H1 (cell line): ENCODE data around the gene KCTD21. TPM values are rescaled to one million over a fixed set of nuclear protein-coding genes. Genes with fewer than 3 reads are reported as not detected.

ENCODE experiments used
- BCL11A ChIP-seq, 2 experiments: IDR thresholded peaks; one replicate each; pipeline ENCODE4 v1.6.1; 2011; ENCODE audit warnings: low read depth in 2 of 2, low read length in 2 of 2, mild to moderate bottlenecking in 2 of 2
- HDAC6 ChIP-seq: IDR thresholded peaks from one replicate; pipeline ENCODE4 v1.7.1; 2012; ENCODE audit warnings: low read depth, mild to moderate bottlenecking, inconsistent platforms, low read length, moderate library complexity
- ZNF274 ChIP-seq: IDR thresholded peaks from 2 replicates; pipeline ENCODE4 v1.7.0; 2012; ENCODE audit warnings: low read length, borderline replicate concordance; ENCODE audit errors: extremely low read depth
- polyA plus RNA-seq, 7 experiments: library from polyadenylated mRNA; depleted of rRNA in 3 of 7; stranded (reverse) in 5 of 7; unstranded in 2 of 7; fragments of >200 nt in 5 of 7; fragments of 200-250 nt in 2 of 7; gene quantifications; 1 replicate in 5 of 7; 2 replicates in 1 of 7; 4 replicates in 1 of 7; pipeline versions ENCODE4 v1.2.1 to v1.2.3, GENCODE V29; 2011 to 2013; ENCODE audit warnings: missing spikeins in 2 of 7, mixed read lengths in 2 of 7
- total RNA-seq: library from RNA; stranded (reverse); fragmentation: NEBNext Ultra II Directional; extraction: Animal tissue kit (Norgen Biotek cat#: 25700); gene quantifications from 2 replicates; pipeline ENCODE4 v1.2.1, GENCODE V29; 2021
- TF ChIP-seq, protein P1 (sequence below): IDR thresholded peaks from 2 replicates; pipeline ENCODE4 v1.6.1; 2012; ENCODE audit warnings: low read length, inconsistent platforms

The KCTD21 gene
- total and polyA plus RNA-seq, 2 of the 8 experiments (the other 6 are each of a cell fraction or from before 2014, with no cell fraction given), result 3.2 to 4.1 TPM

DNA sequence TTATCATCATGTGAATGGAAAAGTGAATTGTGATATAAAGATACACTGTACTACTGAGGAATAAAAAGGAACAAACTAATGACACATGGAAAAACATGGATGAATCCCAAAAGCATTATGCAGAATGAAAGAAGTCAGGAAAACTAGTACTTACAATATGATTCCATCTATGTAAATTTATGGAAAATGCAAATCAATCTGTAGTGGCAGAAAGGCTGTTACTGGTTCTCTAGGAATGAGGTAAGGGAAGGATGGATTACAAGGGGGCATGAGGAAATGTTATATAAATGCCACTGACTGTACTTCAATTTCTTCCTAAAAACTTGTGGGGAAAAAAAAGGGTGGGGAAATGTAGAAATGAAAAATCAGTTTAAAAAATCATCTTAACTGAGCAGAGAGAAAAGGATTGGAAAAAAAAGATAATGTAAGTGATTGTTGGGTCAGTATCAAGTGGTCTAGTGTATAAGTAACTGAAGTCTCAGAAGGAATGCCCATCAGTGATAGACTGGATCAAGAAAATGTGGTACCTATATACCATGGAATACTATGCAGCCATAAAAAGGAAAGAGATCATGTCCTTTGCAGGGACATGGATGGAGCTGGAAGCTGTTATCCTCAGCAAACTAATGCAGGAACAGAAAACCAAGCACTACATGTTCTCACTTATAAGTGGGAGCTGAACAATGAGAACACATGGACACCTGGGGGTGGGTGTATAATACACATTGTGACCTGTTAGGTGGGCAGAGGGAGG lies 49.0 kb upstream of the KCTD21 start (continued):
- TF ChIP-seq BCL11A (IDR thresholded peaks at IDR 0.05; ENCODE audit: low read depth in 2 of 2, low read length in 2 of 2) (no peak), ZNF274 (no peak), HDAC6 (no peak)
- TF ChIP-seq, protein P1, sequence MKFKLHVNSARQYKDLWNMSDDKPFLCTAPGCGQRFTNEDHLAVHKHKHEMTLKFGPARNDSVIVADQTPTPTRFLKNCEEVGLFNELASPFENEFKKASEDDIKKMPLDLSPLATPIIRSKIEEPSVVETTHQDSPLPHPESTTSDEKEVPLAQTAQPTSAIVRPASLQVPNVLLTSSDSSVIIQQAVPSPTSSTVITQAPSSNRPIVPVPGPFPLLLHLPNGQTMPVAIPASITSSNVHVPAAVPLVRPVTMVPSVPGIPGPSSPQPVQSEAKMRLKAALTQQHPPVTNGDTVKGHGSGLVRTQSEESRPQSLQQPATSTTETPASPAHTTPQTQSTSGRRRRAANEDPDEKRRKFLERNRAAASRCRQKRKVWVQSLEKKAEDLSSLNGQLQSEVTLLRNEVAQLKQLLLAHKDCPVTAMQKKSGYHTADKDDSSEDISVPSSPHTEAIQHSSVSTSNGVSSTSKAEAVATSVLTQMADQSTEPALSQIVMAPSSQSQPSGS, result no peak
